NCI-H1417 (cell line): ENCODE data around the gene ORM2.

Experiments
- DNase-seq, 3 experiments: peaks; one replicate each; lab custom pipeline; 2025; lab: John Stamatoyannopoulos, UW

ORM2 gene

GRCh38 chr9:114348906-114349482 lies 19.3 kb downstream of the ORM2 start:
- DNase-seq, result no peak

GRCh38 chr9:114349713-114350480 lies 20.2 kb downstream of the ORM2 start:
- DNase-seq, result no peak

- DNase-seq, result no peak
These were observed 21.1 kb downstream of the ORM2 start for GRCh38 chr9:114350636-114351401.

GRCh38 chr9:114351932-114352331 lies 22.3 kb downstream of the ORM2 start:
- no peak for DNase-seq

GRCh38 chr9:114355821-114356220 lies 26.2 kb downstream of the ORM2 start:
- no peak for DNase-seq

GRCh38 chr9:114356792-114357191 lies 27.1 kb downstream of the ORM2 start:
- DNase-seq, result no peak

GRCh38 chr9:114357360-114357759 lies 27.7 kb downstream of the ORM2 start:
- no peak for DNase-seq

- DNase-seq, result no peak
These were observed 28.3 kb downstream of the ORM2 start for GRCh38 chr9:114357911-114358328.

GRCh38 chr9:114359801-114360200 lies 30.1 kb downstream of the ORM2 start:
- no peak for DNase-seq

GRCh38 chr9:114361542-114361941 lies 31.9 kb downstream of the ORM2 start:
- DNase-seq, result no peak

- no peak for DNase-seq
These were observed 32.7 kb downstream of the ORM2 start for GRCh38 chr9:114362394-114362793.

- DNase-seq, result no peak
These were observed 33.8 kb downstream of the ORM2 start for GRCh38 chr9:114363424-114363823.

GRCh38 chr9:114364134-114365041 lies 34.7 kb downstream of the ORM2 start:
- no peak for DNase-seq

GRCh38 chr9:114365194-114365593 lies 35.5 kb downstream of the ORM2 start:
- no peak for DNase-seq

GRCh38 chr9:114366334-114367128 lies 36.9 kb downstream of the ORM2 start:
- no peak for DNase-seq

GRCh38 chr9:114367366-114367765 lies 37.7 kb downstream of the ORM2 start:
- no peak for DNase-seq

- DNase-seq, result no peak
These were observed 38.3 kb downstream of the ORM2 start for GRCh38 chr9:114367772-114368569.

- no peak for DNase-seq
These were observed 39.8 kb downstream of the ORM2 start for GRCh38 chr9:114369216-114370130.
